NCI-H510A treated with DMSO at 0.1 percent for 48 hours (cell line): Measurements from ENCODE around the gene TSPAN3.

Experiments used
- DNase-seq: peaks from one replicate; lab custom pipeline; 2025; lab: John Stamatoyannopoulos, UW

The TSPAN3 gene

DNA sequence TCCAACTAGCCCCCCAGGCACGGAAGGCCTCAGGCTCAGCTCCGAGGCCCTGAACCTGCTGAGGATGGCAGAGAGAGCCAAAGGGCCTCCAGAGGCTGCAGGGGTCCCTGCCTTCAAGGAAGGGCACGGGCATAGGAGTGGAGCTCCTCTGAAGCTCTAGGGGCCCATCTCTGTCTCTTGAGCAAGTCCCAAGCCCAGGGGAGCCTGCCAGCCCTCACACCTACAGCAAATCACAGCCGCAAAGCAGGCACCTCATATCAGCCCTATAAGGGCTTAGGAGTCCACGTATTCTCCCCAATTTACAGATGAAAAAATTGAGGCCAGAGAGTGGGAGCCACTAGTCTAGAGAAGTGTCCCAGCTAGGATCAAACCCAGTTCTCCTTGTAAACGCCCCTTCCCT lies 61.7 kb downstream of the TSPAN3 start:
- no peak for DNase-seq

DNA sequence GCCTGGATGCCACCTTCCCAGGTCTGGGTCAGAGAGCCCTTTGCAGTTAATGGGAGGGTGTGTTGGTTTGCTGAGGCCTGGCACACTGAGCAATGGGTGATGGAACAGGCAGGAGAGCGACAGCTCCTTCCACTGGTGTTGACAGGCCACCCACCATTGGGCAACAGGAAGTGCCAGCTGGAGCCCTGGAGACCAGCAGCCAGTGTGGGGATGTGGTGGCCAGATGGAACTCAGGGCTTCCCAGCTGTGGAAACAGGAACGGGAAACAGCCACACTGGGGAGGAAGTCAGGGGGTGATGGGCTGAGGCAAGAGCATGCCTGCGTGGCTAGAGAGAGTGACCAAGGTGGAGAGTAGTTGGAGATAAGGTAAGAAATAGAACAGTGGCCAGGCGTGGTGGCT lies 66.7 kb downstream of the TSPAN3 start:
- DNase-seq: no peak

DNA sequence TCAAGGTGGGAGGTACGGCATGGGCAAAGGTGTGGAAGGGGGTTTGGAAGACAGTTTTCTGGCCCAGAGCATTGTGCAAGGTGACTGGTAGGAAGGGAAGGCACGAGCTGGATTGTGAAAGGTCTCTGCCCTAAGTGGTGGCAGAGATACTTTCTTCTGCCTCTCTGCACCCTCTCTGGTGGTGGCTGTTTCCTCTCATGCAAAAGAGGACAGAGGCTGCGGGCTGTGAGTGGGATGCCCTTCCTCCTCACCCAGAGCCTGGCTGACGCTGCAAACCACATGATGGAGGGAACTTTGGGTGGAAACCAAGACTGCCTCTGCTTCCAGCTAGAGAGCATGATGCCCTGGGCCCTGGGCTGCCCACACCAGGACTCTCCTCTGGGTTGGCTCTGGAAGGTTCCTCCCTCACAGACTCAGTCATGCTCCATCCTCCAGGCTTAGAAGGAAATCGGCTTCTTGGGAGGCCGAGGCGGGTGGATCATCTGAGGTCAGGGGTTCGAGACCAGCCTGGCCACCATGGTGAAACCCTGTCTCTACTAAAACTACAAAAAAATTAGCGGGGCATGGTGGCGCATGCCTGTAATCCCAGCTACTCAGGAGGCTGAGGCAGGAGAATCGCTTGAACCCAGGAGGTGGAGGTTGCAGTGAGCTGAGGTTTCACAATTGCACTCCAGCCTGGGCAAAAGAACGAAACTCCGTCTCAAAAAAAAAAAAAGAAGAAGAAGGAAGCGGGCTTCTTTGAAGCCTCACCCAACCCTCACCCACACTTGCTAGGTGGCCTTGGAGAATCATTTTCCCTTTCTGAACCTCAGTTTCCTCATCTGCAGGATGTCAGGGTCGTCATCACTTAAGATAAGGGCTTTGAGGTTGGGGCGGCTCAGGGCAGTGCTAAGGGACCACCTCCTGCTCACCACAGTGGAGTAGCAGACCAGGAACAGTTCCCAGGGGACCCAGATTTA lies 67.7 kb downstream of the TSPAN3 start:
- no peak for DNase-seq

DNA sequence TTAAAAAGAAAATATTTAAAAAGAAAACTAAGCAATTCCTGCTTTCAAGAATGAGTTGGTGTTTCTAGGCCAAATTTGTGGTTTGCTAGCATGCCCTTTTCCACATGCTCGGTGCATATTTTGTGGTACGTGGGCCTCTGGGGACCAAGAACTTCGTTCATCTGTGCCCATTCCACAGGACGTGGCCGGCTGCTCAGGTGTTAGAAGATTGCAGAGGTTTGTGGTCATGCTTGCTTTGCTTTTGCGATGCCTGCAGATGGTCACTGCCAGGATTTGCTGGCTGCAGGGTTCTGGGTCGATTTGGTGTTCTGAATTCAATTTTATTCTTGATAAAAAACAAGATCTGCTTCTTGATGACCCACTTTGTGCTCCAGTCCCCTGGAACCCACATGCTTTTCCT lies 68.5 kb downstream of the TSPAN3 start:
- DNase-seq: no peak

DNA sequence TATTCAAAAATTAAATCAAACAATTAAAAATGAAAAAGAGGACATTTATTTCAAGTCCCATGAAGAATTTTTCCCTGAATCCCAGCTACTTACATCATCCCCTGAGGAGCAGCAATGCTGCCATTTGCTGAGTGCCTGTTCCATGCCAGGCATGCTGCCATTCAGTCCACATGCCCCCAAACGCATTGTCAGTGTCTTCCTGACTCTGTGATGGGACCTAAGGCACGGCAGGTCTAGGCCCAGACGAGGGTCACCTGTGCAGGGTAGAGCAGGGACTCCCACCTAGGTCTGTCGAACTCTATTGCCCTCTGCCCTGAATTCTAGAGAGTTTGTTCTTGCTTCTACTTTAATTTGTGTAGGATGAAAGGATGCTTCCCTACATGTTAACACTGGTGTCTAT lies 68.9 kb downstream of the TSPAN3 start:
- DNase-seq: no peak

DNA sequence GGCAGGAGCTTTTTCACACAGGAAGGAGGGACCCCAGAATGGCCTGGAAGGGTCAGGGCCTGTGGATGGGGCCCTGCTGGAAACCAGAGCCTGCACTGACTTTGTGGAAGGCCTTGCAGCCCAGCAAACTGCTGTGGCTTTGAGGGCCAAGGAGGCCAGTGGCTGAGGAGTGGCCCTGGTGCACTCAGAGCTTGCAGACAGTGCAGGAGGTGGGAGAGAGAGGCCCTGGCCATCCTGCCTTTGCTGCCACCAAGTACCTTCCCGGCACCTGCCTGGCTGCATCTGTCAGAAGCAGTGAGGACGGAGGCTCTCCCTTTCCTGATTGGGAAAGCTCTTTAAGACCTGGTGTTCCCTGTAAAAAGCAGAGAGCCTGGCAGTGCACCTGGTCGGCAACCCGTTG lies 69.6 kb downstream of the TSPAN3 start:
- no peak for DNase-seq

DNA sequence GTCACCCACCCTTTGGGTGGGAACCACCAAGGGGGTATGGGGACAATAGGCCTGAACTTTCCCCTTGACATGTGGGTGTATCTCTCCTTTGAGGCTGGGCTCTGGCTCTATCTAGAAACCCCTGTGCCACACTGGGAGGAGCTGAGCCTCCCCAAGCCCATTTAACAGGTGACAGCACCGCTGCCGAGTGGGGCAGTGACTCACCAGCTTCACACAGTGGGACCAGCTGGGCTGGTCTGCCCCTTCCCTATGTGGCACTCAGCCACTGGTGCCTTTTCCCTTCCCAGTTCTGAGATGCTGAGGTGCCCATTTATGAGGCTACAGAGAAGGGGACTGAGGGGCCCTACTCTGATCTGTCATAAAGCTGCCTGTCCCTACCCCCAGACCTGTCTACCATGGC lies 70.9 kb downstream of the TSPAN3 start:
- no peak for DNase-seq

DNA sequence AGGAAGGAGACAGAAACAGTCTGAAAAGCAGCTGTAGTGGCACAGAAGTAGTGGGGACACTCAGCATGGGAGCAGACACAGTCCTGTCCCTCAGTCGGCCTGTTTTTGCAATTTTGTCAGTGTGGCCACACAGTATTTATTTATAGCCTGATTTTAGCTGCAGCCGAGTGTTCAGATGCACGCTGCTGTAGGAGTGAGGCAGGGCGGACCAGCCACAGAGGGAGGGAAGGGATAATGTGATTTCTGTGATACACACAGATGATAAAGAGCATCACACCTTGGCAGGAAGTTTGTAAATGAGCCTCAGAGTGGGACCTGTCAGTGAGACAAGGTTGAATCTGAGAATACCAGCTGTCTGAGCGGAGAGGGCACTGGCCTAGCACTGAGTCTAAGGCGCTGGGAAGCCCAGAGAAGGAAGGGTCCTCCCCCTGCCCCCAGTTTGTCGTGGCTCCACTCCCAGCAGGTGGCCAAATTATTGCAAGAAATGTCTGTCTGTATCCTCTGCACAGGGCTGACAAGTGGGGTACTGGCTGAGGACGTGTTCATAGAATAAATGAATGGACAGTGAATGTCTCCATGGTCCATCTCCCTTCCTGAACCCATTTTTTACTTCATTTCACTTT lies 72.1 kb downstream of the TSPAN3 start:
- no peak for DNase-seq

DNA sequence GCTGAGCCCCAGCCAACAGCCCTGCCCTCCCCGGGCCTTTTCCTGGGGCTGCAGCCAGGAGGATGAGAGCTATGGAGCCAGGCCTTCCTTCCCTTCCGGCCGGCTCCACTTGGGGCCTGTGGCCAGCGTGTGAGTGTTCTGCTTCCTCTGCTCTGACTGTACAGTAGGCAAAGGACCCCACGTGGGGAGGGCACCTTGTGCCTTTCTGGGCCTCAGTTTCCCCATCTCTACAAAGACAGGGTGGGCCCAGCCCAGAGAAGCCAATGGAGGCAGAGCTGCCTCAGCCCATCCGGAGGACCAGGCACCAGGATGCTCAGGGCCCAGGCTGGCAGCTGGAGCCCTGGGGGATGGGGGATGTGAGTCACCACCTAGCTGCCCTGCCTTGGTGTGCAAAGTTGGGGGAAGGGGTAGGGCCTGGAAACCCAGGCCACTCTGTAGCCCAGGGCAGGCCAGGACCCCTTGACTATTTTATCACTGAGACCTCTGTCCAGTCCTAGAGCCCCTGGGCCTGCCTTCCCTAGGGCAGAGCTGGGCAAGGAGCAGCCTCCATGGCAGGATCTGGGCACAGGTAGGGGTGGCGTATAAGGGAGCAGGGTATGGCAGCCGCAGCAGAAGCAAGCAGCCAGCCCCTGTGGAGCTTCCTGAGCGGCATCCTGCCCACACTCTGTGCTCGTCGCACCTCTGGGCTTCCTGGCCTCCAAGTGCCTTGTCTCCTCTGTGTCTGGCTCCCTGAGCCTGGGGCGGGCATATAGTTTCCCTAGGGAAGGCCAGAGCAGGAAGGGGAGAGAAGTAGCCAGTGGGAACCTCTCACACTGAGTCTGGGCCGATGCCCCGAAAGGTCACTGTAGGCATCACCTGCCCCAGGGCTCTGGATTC lies 74.1 kb downstream of the TSPAN3 start:
- no peak for DNase-seq

DNA sequence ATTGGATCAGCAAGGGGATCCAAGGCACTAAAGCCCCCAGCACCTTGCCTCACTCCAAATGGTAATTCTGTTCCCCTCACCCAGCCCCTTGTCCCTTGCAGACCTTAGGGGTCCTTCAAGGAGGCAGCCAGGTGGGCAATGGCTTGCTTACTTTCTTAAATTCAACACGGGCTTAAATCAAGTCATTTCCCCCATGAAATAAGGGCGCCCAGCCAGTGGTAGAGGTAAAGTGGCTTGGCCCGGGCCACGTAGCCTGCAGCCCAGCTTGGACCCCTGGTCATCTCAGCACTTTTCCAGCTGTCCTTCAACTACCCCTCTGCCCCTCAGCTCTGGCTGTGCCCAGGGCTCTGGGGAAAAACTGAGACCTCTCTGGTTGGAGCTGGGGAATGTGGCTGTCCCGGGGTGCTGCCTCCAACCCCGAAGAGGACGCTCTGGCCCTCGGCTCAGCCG lies 74.8 kb downstream of the TSPAN3 start:
- DNase-seq: no peak

DNA sequence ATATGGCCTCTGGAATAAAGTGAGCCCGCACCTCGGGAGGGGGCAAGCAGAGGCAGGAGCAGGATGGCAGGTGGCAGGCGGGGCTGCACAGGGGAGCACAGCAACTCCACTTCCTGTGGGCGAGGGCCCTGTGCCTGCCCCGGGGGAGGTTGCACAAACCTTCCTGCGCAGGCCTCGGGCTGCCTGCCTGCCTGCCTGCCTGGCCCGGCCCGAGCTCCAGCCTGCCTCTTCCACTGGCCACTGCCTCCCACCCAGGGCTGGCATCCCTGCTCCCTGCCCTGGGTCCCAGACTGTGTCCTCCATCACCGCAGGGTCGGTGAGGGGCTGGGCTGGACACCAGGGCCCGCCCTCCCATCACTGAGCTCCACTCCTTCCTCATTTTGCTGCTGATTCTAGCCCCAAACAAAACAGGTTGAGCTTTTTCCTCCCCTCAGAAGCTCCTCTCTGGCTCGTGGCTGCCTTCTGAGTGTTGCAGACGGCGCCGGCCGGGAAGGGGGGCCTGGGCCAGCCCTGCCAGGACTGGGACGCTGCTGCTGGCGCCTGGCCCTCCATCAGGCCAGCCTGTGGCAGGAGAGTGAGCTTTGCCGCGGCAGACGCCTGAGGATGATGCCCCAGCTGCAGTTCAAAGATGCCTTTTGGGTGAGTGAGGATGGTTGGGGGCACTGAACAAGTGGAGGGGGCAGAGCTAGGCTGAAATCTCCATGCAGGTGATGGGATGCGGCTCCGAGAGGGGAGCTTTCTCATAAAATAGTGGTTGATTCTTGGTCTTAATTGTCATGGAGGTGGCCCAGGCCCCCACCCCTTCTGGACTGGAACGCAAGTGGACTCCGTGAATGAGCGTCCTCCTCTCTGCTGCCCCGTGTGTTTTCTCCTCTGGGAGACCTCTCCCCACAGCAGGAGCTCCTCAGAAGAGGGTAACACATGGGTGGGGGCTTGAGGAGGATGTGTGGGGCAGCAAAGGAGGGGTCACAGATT lies 75.7 kb downstream of the TSPAN3 start, which contains the start of gene PSTPIP1:
Gene PSTPIP1, plus strand, starts transcription at position 156 of the 975 bp plus-strand sequence. Its CDS starts 448 bp downstream, at position 604.
- DNase-seq: no peak

DNA sequence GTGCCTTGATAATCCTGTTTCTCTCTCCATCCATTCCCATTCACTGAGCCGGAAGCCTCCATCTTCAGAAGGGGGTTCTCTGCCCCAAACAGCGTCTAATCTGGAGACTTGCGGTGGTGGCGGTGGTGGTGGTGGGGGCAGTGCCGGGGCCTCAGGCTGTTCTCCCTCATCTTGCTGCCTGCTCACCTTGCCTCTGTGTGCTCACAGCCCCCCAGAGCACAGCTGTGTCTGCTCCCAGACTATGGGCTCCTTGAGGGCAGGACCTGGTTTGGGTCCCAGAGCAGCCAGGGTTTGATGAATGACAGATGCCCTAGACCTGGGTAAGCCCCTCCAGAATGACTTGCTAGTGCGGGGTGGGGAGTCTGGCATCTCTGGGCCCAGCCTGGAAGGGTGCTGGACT lies 76.4 kb downstream of the TSPAN3 start:
- no peak for DNase-seq

DNA sequence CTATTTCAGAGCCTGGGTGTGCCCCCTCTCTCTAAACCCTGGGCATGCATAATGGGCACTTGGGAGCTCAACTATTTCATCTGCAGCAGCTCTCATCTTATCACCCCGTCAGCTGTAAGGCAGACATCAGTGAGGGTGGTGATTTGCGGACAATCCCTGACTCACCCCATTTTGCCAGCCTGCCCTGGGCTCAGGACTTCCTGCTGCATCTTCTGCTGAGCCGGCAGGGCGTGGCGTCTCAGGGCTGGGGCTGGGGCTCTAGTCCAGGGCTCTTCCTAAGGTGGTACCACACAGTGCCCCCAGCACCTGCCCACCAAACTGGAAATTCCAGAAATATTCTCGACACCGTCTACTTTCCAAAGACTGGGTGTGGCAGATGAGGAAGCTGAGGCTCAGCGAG lies 76.9 kb downstream of the TSPAN3 start:
- no peak for DNase-seq

DNA sequence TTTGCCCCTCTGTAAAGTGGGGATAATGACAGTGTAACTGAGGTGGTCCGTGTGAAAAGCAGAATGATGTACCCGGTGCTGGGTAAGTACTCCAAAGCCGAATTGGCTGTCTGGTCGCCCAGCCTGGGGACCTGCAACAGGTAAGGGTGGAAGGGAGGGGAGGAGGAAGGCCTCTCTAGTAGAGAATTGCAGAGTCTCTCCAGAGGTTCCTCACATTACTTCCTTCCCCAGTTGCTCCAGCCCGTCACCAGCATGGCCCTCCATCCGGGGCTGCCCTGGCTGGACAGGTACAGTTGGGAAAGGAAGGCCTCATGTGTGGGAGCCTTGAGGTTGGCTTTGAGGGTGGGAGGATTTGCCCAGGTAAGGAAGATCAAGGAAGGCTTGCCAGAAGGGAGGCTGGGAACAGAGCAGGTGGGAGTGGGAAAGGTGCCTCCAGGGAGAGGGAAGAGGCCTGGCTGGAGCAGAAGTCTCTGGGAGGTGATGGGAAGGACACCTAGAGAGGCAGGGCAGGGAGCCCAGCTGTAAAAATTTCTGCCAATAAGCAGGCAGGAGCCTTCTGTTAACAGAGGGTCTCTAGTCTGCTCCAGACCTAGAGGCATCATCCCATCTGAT lies 77.7 kb downstream of the TSPAN3 start:
- no peak for DNase-seq

DNA sequence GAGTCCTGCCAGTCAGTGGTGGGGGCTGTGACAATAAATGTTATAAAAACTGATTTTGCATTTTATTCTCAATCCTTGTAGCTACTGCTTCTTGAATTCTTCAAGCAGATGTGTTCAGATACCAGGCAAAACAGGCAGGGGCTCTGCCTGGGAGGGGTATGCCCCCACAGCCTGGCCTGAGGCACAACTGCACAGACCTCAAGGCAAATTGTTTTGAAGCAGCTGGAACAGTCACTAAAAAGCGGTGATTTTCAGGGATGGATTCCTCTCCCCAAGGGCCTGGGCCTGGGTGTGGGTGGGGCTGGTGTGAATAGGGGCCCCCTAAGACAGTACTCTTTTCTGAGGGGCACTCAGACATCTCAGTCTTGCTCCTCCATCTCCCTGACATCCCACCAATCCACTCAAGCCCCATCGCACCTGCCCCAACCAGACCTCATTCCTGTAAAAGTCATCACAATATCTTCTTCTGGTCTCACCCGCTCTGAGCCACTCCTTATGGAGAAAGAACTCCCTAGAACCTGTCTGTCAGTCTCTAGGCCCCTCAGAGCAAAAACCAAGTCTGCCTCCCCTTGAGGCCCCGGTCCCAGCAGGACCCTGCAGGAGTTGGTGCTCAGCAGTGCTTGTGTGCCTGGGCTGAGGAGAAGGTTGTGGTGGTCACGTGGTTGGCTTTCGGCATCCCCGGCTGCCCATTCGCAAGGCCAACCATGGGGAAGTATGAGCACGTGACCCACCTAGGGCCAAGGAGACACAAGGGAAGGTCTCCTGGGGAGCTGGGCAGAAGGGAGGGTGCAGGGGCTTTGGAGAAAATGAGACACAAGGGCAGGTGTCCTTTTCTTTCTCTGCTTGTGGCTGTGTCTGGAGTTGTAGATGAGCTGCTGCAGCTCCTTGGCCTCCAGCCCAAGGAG lies 78.9 kb downstream of the TSPAN3 start:
- no peak for DNase-seq
